AG08395 (cell line): Measurements from ENCODE around the gene MYH10.
"Not testable (repeated sequence)": the region's sequence is repeated elsewhere in the genome, so short reads cannot be mapped to it uniquely, and the experiment has no call there.

Source experiments
- DNase-seq: peaks from one replicate; pipeline ENCODE4 v3.0.0; 2012; ENCODE audit warnings: mixed read lengths, low spot score

The MYH10 gene

GRCh38 chr17:8556074-8556473, 74.5 kb downstream of the MYH10 start:
- no peak for DNase-seq

- DNase-seq, result no peak
Observed at GRCh38 chr17:8555062-8555461, 75.5 kb downstream of the MYH10 start.

DNA sequence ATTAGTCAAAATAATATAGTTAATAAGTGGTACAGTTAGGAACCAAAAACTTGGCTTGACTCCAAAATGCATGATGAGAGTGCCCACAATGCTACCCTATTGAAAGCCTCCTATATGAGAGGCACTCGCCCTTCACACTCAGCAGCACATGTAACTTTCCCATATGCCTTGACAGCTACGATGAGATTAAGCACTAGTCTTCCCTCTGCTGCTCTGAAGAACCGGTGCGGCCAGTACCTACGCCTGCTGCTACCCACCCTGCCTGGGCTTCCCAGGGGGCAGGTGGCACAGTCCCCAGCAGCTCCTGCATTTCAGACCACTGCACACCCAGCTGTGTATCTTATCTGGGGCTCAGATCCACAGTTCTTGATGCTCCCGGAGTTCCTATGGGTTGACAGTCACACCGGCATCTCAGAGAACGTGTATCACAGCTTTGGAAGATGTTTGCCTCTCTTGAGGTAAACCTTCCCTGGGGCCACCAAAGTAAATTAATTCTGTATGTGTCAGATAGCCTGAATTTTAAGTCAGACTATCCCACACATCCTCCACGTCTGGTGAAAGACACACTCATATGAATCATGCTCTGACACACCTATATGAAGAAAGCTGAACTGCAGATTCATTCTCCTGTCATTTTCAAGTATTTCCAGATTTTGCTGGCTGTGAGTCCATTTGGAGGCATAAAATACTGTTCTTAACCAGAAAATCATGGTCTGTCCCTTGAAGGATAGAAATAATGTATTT, 77.8 kb downstream of the MYH10 start:
- DNase-seq, result no peak

GRCh38 chr17:8542599-8543502, 87.7 kb downstream of the MYH10 start:
- peak; percentile 79 for DNase-seq

GRCh38 chr17:8539976-8540375, 90.5 kb downstream of the MYH10 start:
- DNase-seq, result not testable (repeated sequence)

DNA sequence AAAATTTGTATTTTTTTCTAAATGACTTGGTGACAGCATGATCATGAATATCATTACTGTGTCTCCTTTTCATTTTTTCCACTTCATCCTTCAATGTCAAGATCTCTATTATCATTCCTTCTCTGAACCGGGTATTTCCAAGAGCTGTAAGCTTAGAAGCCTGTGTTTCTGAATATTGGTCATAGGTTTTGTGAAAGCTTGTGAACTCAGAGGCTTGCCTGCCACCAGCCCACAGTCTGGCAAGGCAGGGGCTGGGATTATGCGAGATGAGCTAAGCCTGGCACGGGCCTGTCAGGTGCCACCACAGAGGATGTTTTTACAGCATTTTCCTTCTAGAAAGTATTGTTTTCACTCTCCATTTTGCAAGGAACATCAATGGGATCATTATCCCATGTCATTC, 92.8 kb downstream of the MYH10 start:
- no peak for DNase-seq

DNA sequence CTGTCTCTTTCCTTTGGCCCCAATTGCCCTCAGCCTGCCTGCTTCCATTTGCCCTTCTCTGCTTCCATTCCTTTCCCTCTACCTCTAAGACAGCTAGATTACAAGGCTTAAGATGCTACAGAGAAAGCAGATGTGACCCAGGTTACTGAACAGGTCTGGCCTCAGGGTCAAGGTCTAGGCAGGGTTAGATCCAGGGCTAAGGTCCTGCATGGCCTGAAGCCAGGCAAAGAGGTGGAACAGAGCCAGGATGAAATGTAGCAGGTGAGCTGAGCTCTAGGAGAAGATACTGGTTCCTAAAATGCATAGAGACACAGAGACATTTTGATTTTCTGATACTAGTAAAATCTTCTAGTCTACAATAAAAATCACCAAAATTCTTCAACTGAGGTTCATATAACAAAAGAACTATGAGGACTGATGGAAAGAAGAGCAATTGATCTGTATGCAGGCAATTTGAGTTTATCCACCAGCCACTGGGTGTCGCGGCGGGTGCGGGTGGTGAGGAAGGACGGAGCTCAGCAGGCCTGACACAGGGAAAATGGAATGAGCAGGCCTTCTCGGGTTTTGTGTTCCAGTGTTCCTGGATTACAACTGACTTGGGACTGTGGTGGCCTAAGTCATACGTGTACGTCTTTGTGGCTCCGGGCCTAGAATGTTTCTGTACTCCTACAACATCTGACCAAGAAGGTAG, 95.9 kb downstream of the MYH10 start:
- no peak for DNase-seq

- no peak for DNase-seq
Observed at GRCh38 chr17:8532021-8532420, 98.5 kb downstream of the MYH10 start.

- DNase-seq, result no peak
Observed at GRCh38 chr17:8522577-8522976, 107.9 kb downstream of the MYH10 start.

DNA sequence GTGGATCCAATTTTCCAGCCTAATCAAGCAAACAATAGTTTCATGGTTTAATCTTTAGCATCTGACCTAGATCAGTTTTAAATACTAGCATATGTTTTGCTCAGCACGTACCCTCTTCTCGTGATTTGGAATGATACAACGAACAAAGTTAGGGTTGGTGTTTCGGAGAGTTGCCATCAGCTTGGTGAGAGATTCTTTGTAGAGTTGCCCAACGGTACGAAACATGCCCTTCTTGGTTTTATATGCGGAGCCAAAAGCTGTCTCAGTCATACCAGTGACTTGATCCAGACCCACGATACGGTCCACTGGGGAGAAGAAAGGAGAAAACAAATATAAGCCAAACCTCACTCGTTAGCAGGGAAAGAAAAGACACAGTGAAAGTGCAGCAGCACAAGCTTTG, 109.5 kb downstream of the MYH10 start:
- DNase-seq, result no peak

GRCh38 chr17:8518850-8519249, 111.7 kb downstream of the MYH10 start:
- DNase-seq, result no peak

DNA sequence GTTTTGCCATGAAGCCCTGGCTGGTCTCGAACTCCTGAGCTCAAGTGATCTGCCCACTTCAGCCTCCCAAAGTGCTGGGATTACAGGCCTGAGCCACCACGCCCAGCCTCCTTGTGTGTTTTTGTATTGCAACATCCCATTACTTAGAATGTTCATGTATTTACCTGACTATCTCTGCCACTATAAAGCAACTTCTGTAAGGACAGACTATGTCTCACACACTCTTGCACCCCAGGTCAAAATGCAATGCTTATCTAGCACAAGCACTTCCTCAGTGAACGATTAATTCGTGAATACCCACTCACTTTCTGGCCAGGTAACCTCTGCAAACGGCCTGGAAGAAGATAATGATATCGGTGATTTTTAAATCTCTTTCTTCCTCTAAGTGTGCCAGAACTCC, 112.2 kb downstream of the MYH10 start:
- no peak for DNase-seq

GRCh38 chr17:8514801-8515200, 115.7 kb downstream of the MYH10 start:
- no peak for DNase-seq

- no peak for DNase-seq
Observed at GRCh38 chr17:8506145-8506544, 124.4 kb downstream of the MYH10 start.

- DNase-seq, result no peak
Observed at GRCh38 chr17:8504460-8505207, 125.9 kb downstream of the MYH10 start.

GRCh38 chr17:8503807-8504206, 126.7 kb downstream of the MYH10 start:
- no peak for DNase-seq

- DNase-seq, result peak; percentile 24
Observed at GRCh38 chr17:8503368-8503767, 127.2 kb downstream of the MYH10 start.

- no peak for DNase-seq
Observed at GRCh38 chr17:8502126-8502525, 128.4 kb downstream of the MYH10 start.

GRCh38 chr17:8500609-8501008, 129.9 kb downstream of the MYH10 start:
- DNase-seq, result no peak

GRCh38 chr17:8499614-8500013, 130.9 kb downstream of the MYH10 start:
- DNase-seq, result no peak

DNA sequence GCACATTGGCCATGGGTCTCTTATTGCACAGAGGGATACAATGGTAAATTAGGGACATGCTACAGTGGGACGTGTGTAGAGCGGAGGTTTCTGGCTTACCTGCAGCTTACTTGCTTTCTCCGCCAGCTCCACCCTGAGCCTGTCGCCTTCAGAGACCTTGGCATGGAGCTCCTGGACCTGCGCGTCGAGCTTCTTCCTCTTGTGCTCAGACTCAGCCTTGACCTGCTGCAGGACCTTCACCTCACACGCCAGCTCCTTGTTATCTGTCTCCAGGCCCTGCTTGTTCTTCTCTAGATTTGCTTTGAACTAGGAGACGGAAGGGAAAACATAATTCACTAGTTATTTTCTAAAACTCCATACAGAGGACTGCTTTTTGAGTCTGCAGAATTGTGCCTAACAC, 131.4 kb downstream of the MYH10 start:
- DNase-seq, result no peak

DNA sequence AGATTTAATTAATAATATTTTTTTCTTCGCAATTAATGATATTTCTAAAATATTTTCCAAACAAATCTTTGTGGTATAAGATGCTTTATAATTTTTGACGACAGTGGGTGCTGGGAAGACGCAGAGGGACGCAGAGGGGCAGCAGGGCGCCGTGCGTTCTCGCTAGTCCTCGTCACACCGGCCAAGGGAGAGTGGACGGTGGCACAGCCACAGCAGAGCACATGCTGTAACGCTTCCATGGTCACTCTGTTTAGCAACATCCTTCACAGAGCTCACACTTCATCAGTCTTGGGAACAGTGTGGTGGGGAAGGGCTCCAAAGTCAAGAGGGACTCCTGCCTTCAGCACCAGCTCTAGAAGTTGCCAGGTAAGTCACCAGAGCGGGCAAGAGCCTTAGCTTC, 134.4 kb downstream of the MYH10 start:
- no peak for DNase-seq
